HepG2 (cell line): ENCODE data around the gene TMEM44. TPM values are rescaled to one million over a fixed set of nuclear protein-coding genes. Genes with fewer than 3 reads are reported as not detected.

Experiments
- ATAC-seq: fragments of 200-7000 bp; cut with Tn5 transposase; 3 replicates; pipeline ENCODE4 v1.9.1; 2020; ENCODE audit warnings: mild to moderate bottlenecking, moderate library complexity
- BruUV-seq: library from RNA; stranded (reverse); fragments of 400-500 nt; replicated peaks from 2 replicates; lab custom pipeline; 2021; lab: Mats Ljungman, UMichigan
- CTCF ChIA-PET: fragments of 300-600 bp; formaldehyde crosslinking; extraction: SDS; loops from one replicate; lab custom pipeline; 2021; ENCODE audit warnings: low total read pairs, inconsistent platforms, low intra/inter-chr PET ratio; lab: Yijun Ruan, JAX
- POLR2A ChIA-PET: fragments of 350-600 bp; sonication (Branson Sonifier 250); formaldehyde crosslinking; loops from one replicate; lab custom pipeline; 2020; ENCODE audit warnings: antibody characterized with exemption, inconsistent platforms; lab: Yijun Ruan, JAX
- DNase-seq: peaks from one replicate; pipeline ENCODE4 v3.0.0-alpha.2; 2015; ENCODE audit warnings: low spot score
- FAIRE-seq: peaks from 3 replicates; lab custom pipeline; 2011; peaks lifted over from hg19 to GRCh38; lab: Jason Lieb, UNC
- H2AFZ ChIP-seq: one replicate; pipeline ENCODE4 v1.6.1; 2011; ENCODE audit warnings: low read length, inconsistent platforms
- H3K27ac ChIP-seq: fragments of 300-600 bp; 3 replicates; pipeline ENCODE4 v1.8.0; 2011; ENCODE audit warnings: mixed run types, mild to moderate bottlenecking, mixed read lengths, low read length, inconsistent platforms; ENCODE audit not compliant: insufficient read depth; ENCODE audit errors: extremely low read length
- H3K27me3 ChIP-seq, 2 experiments: fragments of 200-600 bp in 1 of 2; 2 replicates in 1 of 2; 3 replicates in 1 of 2; pipeline versions ENCODE4 v1.6.0 to v1.8.0; 2011; ENCODE audit warnings: low read length in 2 of 2, mild to moderate bottlenecking in 2 of 2, moderate library complexity in 2 of 2, inconsistent platforms in 1 of 2; ENCODE audit not compliant: insufficient read depth in 2 of 2, control insufficient read depth in 1 of 2
- H3K36me3 ChIP-seq, 2 experiments: fragments of 200-600 bp in 1 of 2; replicated peaks in 1 of 2; 2 replicates in 1 of 2; 3 replicates in 1 of 2; pipeline versions ENCODE4 v1.5.1 to v1.8.0; 2011; ENCODE audit warnings: low read length in 2 of 2, inconsistent platforms in 1 of 2; ENCODE audit not compliant: insufficient read depth in 2 of 2, control insufficient read depth in 1 of 2
- H3K4me1 ChIP-seq: 2 replicates; pipeline ENCODE4 v1.5.1; 2012; ENCODE audit warnings: low read length, inconsistent platforms; ENCODE audit not compliant: insufficient read depth
- H3K4me2 ChIP-seq: 2 replicates; pipeline ENCODE4 v1.6.0; 2011; ENCODE audit warnings: low read depth, low read length, inconsistent platforms
- H3K4me3 ChIP-seq, 3 experiments: fragments of 200-600 bp in 1 of 3; sonication (generic), shearing (Covaris generic) in 1 of 3; replicated peaks in 1 of 3; 2 replicates each; pipeline ENCODE4 v1.5.1; 2011 to 2016; ENCODE audit warnings: low read length in 3 of 3, inconsistent platforms in 2 of 3, low read depth in 2 of 3, mild to moderate bottlenecking in 2 of 3, control low read depth in 1 of 3, mixed read lengths in 1 of 3; ENCODE audit not compliant: insufficient read depth in 1 of 3
- H3K79me2 ChIP-seq: one replicate; pipeline ENCODE4 v1.6.1; 2011; ENCODE audit warnings: low read length, inconsistent platforms; ENCODE audit not compliant: insufficient read depth
- H3K9ac ChIP-seq: 2 replicates; pipeline ENCODE4 v1.6.0; 2011; ENCODE audit warnings: mild to moderate bottlenecking, low read depth, low read length, inconsistent platforms; ENCODE audit not compliant: insufficient read depth
- H3K9me3 ChIP-seq: 2 replicates; pipeline ENCODE4 v1.5.1; 2012; ENCODE audit warnings: mild to moderate bottlenecking, low read length
- H4K20me1 ChIP-seq: 2 replicates; pipeline ENCODE4 v1.6.0; 2011; ENCODE audit warnings: inconsistent platforms, mild to moderate bottlenecking, low read length, moderate library complexity; ENCODE audit not compliant: insufficient read depth
- ELF1 ChIP-seq: sonication (generic); formaldehyde crosslinking; IDR thresholded peaks from 2 replicates; pipeline ENCODE4 v1.4.0; 2020; ENCODE audit warnings: missing genetic modification reagents
- ELF3 ChIP-seq: IDR thresholded peaks from 2 replicates; pipeline ENCODE4 v1.6.1; 2016; ENCODE audit warnings: missing genetic modification reagents, missing compliant biosample characterization
- ETV5 ChIP-seq: IDR thresholded peaks from 2 replicates; pipeline ENCODE4 v1.6.1; 2018; ENCODE audit warnings: missing biosample characterization, missing genetic modification reagents, inconsistent platforms, borderline replicate concordance
- FOXM1 ChIP-seq: sonication (generic); formaldehyde crosslinking; IDR thresholded peaks from 2 replicates; pipeline ENCODE4 v1.5.0; 2020; ENCODE audit warnings: missing genetic modification reagents
- GABPA ChIP-seq, 2 experiments: IDR thresholded peaks; 2 replicates each; pipeline ENCODE4 v1.6.1; 2011 to 2016; ENCODE audit warnings: low read depth in 2 of 2, low read length in 1 of 2, missing biosample characterization in 1 of 2, missing genetic modification characterization in 1 of 2
- ISL2 ChIP-seq: sonication (generic); formaldehyde crosslinking; IDR thresholded peaks from 2 replicates; pipeline ENCODE4 v1.5.0; 2020; ENCODE audit warnings: missing genetic modification reagents
- MAZ ChIP-seq, 2 experiments: sonication (generic) in 1 of 2; formaldehyde crosslinking in 1 of 2; IDR thresholded peaks; 2 replicates each; pipeline versions ENCODE4 v1.5.0 to v1.6.1; 2012 to 2020; ENCODE audit warnings: low read depth in 2 of 2, mild to moderate bottlenecking in 2 of 2, borderline replicate concordance in 1 of 2, improper control_type of control experiment in 1 of 2, low read length in 1 of 2, missing genetic modification reagents in 1 of 2, moderate library complexity in 1 of 2
- NFE2L2 ChIP-seq: fragments of 150-350 bp; IDR thresholded peaks from 2 replicates; pipeline ENCODE4 v1.6.1; 2014; ENCODE audit warnings: low read length
- NFIC ChIP-seq: IDR thresholded peaks from 2 replicates; pipeline ENCODE4 v1.6.1; 2012; ENCODE audit warnings: mild to moderate bottlenecking, low read length, inconsistent platforms
- NR2C2 ChIP-seq: sonication (generic); formaldehyde crosslinking; IDR thresholded peaks from 2 replicates; pipeline ENCODE4 v1.4.0; 2020; ENCODE audit warnings: missing genetic modification reagents, mild to moderate bottlenecking, moderate library complexity, borderline replicate concordance
- PRMT3 ChIP-seq: sonication (generic); formaldehyde crosslinking; IDR thresholded peaks from 2 replicates; pipeline ENCODE4 v1.8.1; 2022; ENCODE audit warnings: low read depth, mild to moderate bottlenecking, moderate library complexity, missing genetic modification reagents, borderline replicate concordance
- SALL2 ChIP-seq: sonication (generic); formaldehyde crosslinking; IDR thresholded peaks from 2 replicates; pipeline ENCODE4 v1.8.1; 2023; ENCODE audit warnings: mild to moderate bottlenecking, missing genetic modification reagents, inconsistent platforms
- TBL1XR1 ChIP-seq: fragments of 150-350 bp; IDR thresholded peaks from 2 replicates; pipeline ENCODE4 v1.6.1; 2014; ENCODE audit warnings: borderline replicate concordance, low read length; ENCODE audit not compliant: partially characterized antibody
- TBX2 ChIP-seq: sonication (generic); formaldehyde crosslinking; IDR thresholded peaks from 2 replicates; pipeline ENCODE4 v1.5.0; 2020; ENCODE audit warnings: missing genetic modification reagents, mild to moderate bottlenecking, borderline replicate concordance
- THAP11 ChIP-seq: IDR thresholded peaks from 2 replicates; pipeline ENCODE4 v1.6.1; 2016; ENCODE audit warnings: missing biosample characterization, missing genetic modification reagents
- TSC22D2 ChIP-seq: sonication (generic); formaldehyde crosslinking; IDR thresholded peaks from 2 replicates; pipeline ENCODE4 v1.5.1; 2020; ENCODE audit warnings: missing genetic modification reagents, mild to moderate bottlenecking, borderline replicate concordance
- ZNF570 ChIP-seq: sonication (generic); formaldehyde crosslinking; IDR thresholded peaks from 2 replicates; pipeline ENCODE4 v1.4.0; 2020; ENCODE audit warnings: mild to moderate bottlenecking, missing genetic modification reagents, borderline replicate concordance
- ZNF605 ChIP-seq: sonication (generic); formaldehyde crosslinking; IDR thresholded peaks from 2 replicates; pipeline ENCODE4 v1.8.0; 2022; ENCODE audit warnings: mild to moderate bottlenecking, missing genetic modification reagents
- ZNF674 ChIP-seq: sonication (generic); formaldehyde crosslinking; IDR thresholded peaks from 2 replicates; pipeline ENCODE4 v1.5.0; 2020; ENCODE audit warnings: low read depth, mild to moderate bottlenecking, missing genetic modification reagents
- ZNF891 ChIP-seq: sonication (generic); formaldehyde crosslinking; IDR thresholded peaks from 2 replicates; pipeline ENCODE4 v1.5.0; 2020; ENCODE audit warnings: mild to moderate bottlenecking, missing genetic modification reagents
- ZSCAN20 ChIP-seq: sonication (generic); formaldehyde crosslinking; IDR thresholded peaks from 2 replicates; pipeline ENCODE4 v1.4.0; 2020; ENCODE audit warnings: missing genetic modification reagents, mild to moderate bottlenecking, borderline replicate concordance
- WGBS: methylation state at CpG from one replicate; pipeline ENCODE4 v1.1.6; 2017; ENCODE audit warnings: low lambda C conversion rate; 5-methylcytosine and 5-hydroxymethylcytosine counted together
- in situ Hi-C: cut with HindIII; loops from 2 replicates; pipeline ENCODE4 v1.10.0; 2017; ENCODE audit warnings: low pct_unique_long_range_greater_than_20kb; ENCODE audit not compliant: extremely low pct_ligation_motif_present
- intact Hi-C: fragments of 100-400 bp; cut with micrococcal nuclease; formaldehyde crosslinking; loops from one replicate; pipeline ENCODE4 v1.10.0; 2022; ENCODE audit not compliant: unreplicated experiment
- polyA plus RNA-seq, 8 experiments: library from polyadenylated mRNA; depleted of rRNA in 3 of 8; stranded (reverse) in 7 of 8; unstranded in 1 of 8; fragments of >200 nt; fragmentation: Illumina TruSeq in 4 of 8; extraction: Trizol in 4 of 8; gene quantifications; 2 replicates each; pipeline versions ENCODE4 v1.2.1 to v1.2.3, GENCODE V29; 2011 to 2016; ENCODE audit warnings: low read depth in 4 of 8, missing spikeins in 1 of 8, mixed read lengths in 1 of 8; ENCODE audit not compliant: insufficient read depth in 1 of 8
- total RNA-seq, 5 experiments: library from RNA; depleted of rRNA; stranded (reverse); fragments of >200 nt; fragmentation: Illumina TruSeq; extraction: Trizol; gene quantifications; 2 replicates each; pipeline ENCODE4 v1.2.3, GENCODE V29; 2016; ENCODE audit warnings: low read depth in 1 of 5

Gene TMEM44
- total and polyA plus RNA-seq, 2 of the 13 experiments (the other 11 are each of a cell fraction or from before 2014, with no cell fraction given) = 7.3 to 13.8 TPM

DNA sequence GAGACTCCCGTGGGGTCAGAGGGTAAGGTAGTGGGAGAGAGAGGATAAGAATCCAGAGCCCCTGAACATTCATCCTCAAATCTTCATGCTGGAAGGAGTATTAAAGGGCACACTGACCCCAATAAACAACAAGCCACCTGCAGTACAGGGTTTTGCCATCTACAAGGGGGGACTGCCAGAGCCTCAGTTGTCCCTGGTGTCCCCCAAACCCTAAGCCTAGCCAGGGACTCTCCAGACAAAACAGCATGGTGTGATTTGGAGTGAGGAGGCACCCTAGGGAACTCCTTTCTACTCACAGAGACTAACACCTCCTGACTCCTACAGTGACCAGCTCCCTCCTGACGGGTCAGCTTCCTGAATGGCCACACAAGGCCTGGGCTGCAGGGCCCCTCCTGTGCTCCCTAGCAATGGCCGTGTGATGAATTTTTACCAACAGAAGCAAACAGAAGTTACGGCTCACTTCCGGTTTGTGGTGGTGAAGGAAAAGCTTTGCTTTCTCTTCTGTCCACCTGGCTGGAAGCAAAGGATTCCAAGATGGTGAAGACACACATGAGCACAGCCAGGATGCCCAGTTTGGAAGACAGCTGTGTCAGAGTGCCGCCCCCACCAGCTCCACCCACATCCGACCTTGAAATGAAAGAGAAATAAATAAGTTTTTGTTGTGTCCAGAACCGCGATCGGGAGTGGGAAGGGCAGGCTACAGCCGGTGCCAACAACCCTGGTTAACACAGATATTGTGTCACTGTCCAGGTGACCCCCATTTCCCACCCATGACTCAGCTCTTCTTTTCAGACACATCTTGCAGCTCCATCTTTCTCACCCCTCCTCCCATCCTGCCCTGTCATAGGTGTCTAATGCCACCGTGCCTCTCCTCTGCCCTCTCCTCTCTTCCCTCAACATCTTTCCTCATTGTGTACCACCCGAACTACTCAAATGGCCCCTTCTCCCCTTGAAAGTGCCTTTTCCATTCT is 76.8 kb downstream of the TMEM44 start (continued):
- TF ChIP-seq THAP11 (CRISPR knock-in tag) (peak; percentile 43; the same call in 1 of the 2 replicates), NFE2L2 (peak; percentile 76; the same call in 1 of the 2 replicates), NFIC (no peak), ZSCAN20 (CRISPR knock-in tag) (no peak), PRMT3 (CRISPR knock-in tag) (no peak), ZNF570 (CRISPR knock-in tag) (no peak), ZNF605 (CRISPR knock-in tag) (0 out of 2 replicates have a peak, but pooled peaks have one; percentile 39), ZNF891 (no peak), ETV5 (CRISPR knock-in tag) (peak; percentile 33; the same call in 1 of the 2 replicates)

GRCh38 chr3:194555175-194556062 is 77.8 kb downstream of the TMEM44 start:
- peak overlapping the region; percentile 18 for H3K9ac ChIP-seq
- intact Hi-C loops = no loop called here
- no peaks in the 10 kb centered on the region for H3K79me2 ChIP-seq
- BruUV-seq = no TSS peak
- ChIA-PET POLR2A (interaction anchor here (0.9 to 3.2 kb wide), 11 partner anchors 10 to 160 kb away, joined by 3 to 17 read pairs (median 4); no protein-coding TSS in a partner anchor), CTCF (no interaction called here)
- H2AFZ ChIP-seq = peak overlapping the region; percentile 50
- peak; percentile 36 for ATAC-seq
- in situ Hi-C loops = no loop called here
- no peaks in the 10 kb centered on the region for H3K36me3 ChIP-seq
- 49% methylated on average over 15 of the region's 15 CpGs for WGBS
- no peaks in the 10 kb centered on the region for H3K9me3 ChIP-seq
- H3K27me3 ChIP-seq = no peaks in the 10 kb centered on the region
- no peaks in the 10 kb centered on the region for H4K20me1 ChIP-seq
- H3K4me1 ChIP-seq = peaks cover 47% of the 10 kb centered on the region
- peak overlapping the region in 2 of 3 experiments; percentile 55 to 60; a peak in 2 of 6 replicates for H3K4me3 ChIP-seq
- FAIRE-seq = no peak
- H3K27ac ChIP-seq = no peak overlapping the region
- H3K4me2 ChIP-seq = peak overlapping the region; percentile 89
- DNase-seq = no peak
- TF ChIP-seq ELF1 (CRISPR knock-in tag) (peak; percentile 79), FOXM1 (CRISPR knock-in tag) (no peak), GABPA (IDR thresholded peaks at IDR 0.05; ENCODE audit: low read depth, low read length) (no peak), GABPA (CRISPR knock-in tag; IDR thresholded peaks at IDR 0.05; ENCODE audit: low read depth) (peak; percentile 49), NR2C2 (CRISPR knock-in tag) (0 out of 2 replicates have a peak, but pooled peaks have one; percentile 6), SALL2 (CRISPR knock-in tag) (no peak), ZNF674 (CRISPR knock-in tag) (no peak), TBL1XR1 (no peak), ISL2 (CRISPR knock-in tag) (no peak), TBX2 (CRISPR knock-in tag) (peak; percentile 0; the same call in 1 of the 2 replicates), TSC22D2 (no peak), MAZ (IDR thresholded peaks at IDR 0.05; ENCODE audit: borderline replicate concordance, low read depth, low read length) (no peak), MAZ (CRISPR knock-in tag; IDR thresholded peaks at IDR 0.05; ENCODE audit: low read depth) (no peak), ELF3 (CRISPR knock-in tag) (peak; percentile 42)
